K562 (cell line): ENCODE data around the gene ADSS2. TPM values are rescaled to one million over a fixed set of nuclear protein-coding genes. Genes with fewer than 3 reads are reported as not detected.

Source experiments
- ARNT ChIP-seq, 2 experiments: fragments of 450-650 bp; IDR thresholded peaks; 2 replicates each; pipeline ENCODE4 v1.6.1; 2016; ENCODE audit warnings: mild to moderate bottlenecking in 1 of 2
- ATF1 ChIP-seq, 2 experiments: fragments of 450-650 bp in 1 of 2; IDR thresholded peaks; 2 replicates each; pipeline ENCODE4 v1.6.1; 2016; ENCODE audit warnings: missing compliant biosample characterization in 1 of 2, missing genetic modification characterization in 1 of 2
- ATF7 ChIP-seq: fragments of 450-650 bp; IDR thresholded peaks from 2 replicates; pipeline ENCODE4 v1.7.1; 2014; ENCODE audit warnings: mild to moderate bottlenecking, moderate library complexity
- CTBP1 ChIP-seq: fragments of 450-650 bp; IDR thresholded peaks from 2 replicates; pipeline ENCODE4 v1.6.1; 2016; ENCODE audit warnings: borderline replicate concordance
- DMBX1 ChIP-seq: fragments of 250-450 bp; sonication (Bioruptor Pico); IDR thresholded peaks from 2 replicates; pipeline ENCODE4 v1.8.0; 2022; ENCODE audit warnings: inconsistent platforms, mild to moderate bottlenecking, moderate library complexity, borderline replicate concordance
- E2F3 ChIP-seq: fragments of 250-450 bp; sonication (Bioruptor Pico); IDR thresholded peaks from 2 replicates; pipeline ENCODE4 v1.4.0; 2020; ENCODE audit warnings: mild to moderate bottlenecking
- FOXM1 ChIP-seq, 2 experiments: fragments of 450-650 bp in 1 of 2; sonication (generic) in 1 of 2; formaldehyde crosslinking in 1 of 2; IDR thresholded peaks; 2 replicates each; pipeline versions ENCODE4 v1.6.1 to v1.9.0; 2017 to 2022; ENCODE audit warnings: low read depth in 2 of 2, mild to moderate bottlenecking in 2 of 2, missing genetic modification reagents in 1 of 2, moderate library complexity in 1 of 2
- FOXP4 ChIP-seq: sonication (generic); formaldehyde crosslinking; IDR thresholded peaks from 2 replicates; pipeline ENCODE4 v1.8.0; 2022; ENCODE audit warnings: mild to moderate bottlenecking, missing genetic modification reagents, borderline replicate concordance
- HDAC2 ChIP-seq: fragments of 450-650 bp; IDR thresholded peaks from 2 replicates; pipeline ENCODE4 v1.6.1; 2016; ENCODE audit warnings: mild to moderate bottlenecking
- HEY1 ChIP-seq: fragments of 250-450 bp; sonication (Bioruptor Pico); IDR thresholded peaks from 2 replicates; pipeline ENCODE4 v1.5.0; 2020; ENCODE audit warnings: mild to moderate bottlenecking, moderate library complexity, borderline replicate concordance
- KDM4B ChIP-seq, 2 experiments: fragments of 450-650 bp in 1 of 2; sonication (generic) in 1 of 2; IDR thresholded peaks; 2 replicates each; pipeline ENCODE4 v1.6.1; 2016 to 2017; ENCODE audit warnings: borderline replicate concordance in 2 of 2, antibody characterized with exemption in 1 of 2, low read depth in 1 of 2, mild to moderate bottlenecking in 1 of 2
- PBX2 ChIP-seq, 2 experiments: IDR thresholded peaks in 1 of 2; conservative IDR thresholded peaks in 1 of 2; 2 replicates each; pipeline ENCODE4 v1.6.1; 2016; ENCODE audit warnings: low read depth in 2 of 2, mild to moderate bottlenecking in 1 of 2, missing compliant biosample characterization in 1 of 2, missing genetic modification characterization in 1 of 2, moderate library complexity in 1 of 2
- RUNX1 ChIP-seq: sonication (generic); IDR thresholded peaks from 2 replicates; pipeline ENCODE4 v1.6.1; 2016; ENCODE audit warnings: antibody characterized with exemption, low read depth
- SRSF9 ChIP-seq: fragments of 200-400 bp; formaldehyde crosslinking; IDR thresholded peaks from 2 replicates; pipeline ENCODE4 v1.6.1; 2017; ENCODE audit warnings: low read depth, low read length, borderline replicate concordance
- TEAD4 ChIP-seq, 2 experiments: sonication (generic) in 1 of 2; formaldehyde crosslinking in 1 of 2; IDR thresholded peaks; 2 replicates each; pipeline versions ENCODE4 v1.6.1 to v1.8.0; 2012 to 2022; ENCODE audit warnings: borderline replicate concordance in 1 of 2, inconsistent platforms in 1 of 2, low read length in 1 of 2, mild to moderate bottlenecking in 1 of 2, missing genetic modification reagents in 1 of 2
- ZBTB5 ChIP-seq: fragments of 450-650 bp; IDR thresholded peaks from 2 replicates; pipeline ENCODE4 v1.6.1; 2017; ENCODE audit warnings: antibody characterized with exemption
- ZNF140 ChIP-seq: fragments of 250-450 bp; sonication (Bioruptor Pico); IDR thresholded peaks from 2 replicates; pipeline ENCODE4 v1.8.0; 2021; ENCODE audit warnings: moderate library complexity, mild to moderate bottlenecking, inconsistent platforms
- ZNF146 ChIP-seq: IDR thresholded peaks from one replicate; pipeline ENCODE4 v1.6.1; 2018; ENCODE audit warnings: missing compliant biosample characterization; ENCODE audit not compliant: unreplicated experiment
- ZNF707 ChIP-seq: fragments of 250-450 bp; sonication (Bioruptor Pico); conservative IDR thresholded peaks from 2 replicates; pipeline ENCODE4 v1.8.0; 2022; ENCODE audit warnings: inconsistent platforms, mild to moderate bottlenecking, moderate library complexity
- polyA plus RNA-seq, 8 experiments: library from polyadenylated mRNA; depleted of rRNA in 4 of 8; stranded (reverse) in 5 of 8; unstranded in 3 of 8; fragments of >200 nt; fragmentation: Nextera tagmentation in 2 of 8; fragmentation: Illumina TruSeq in 1 of 8; extraction: Ambion mirVana in 2 of 8; extraction: Trizol in 1 of 8; gene quantifications; 2 replicates each; pipeline versions ENCODE4 v1.2.1 to v1.2.3, GENCODE V29; 2011 to 2014; ENCODE audit warnings: inconsistent platforms in 1 of 8, missing spikeins in 1 of 8
- total RNA-seq, 7 experiments: library from RNA; depleted of rRNA in 6 of 7; stranded (reverse); fragments of >200 nt in 6 of 7; fragmentation: Illumina TruSeq in 2 of 7; extraction: Trizol in 2 of 7; gene quantifications; 2 replicates each; pipeline versions ENCODE4 v1.2.1 to v1.2.3, GENCODE V29; 2011 to 2021; ENCODE audit warnings: low replicate concordance in 1 of 7

The ADSS2 gene
- total and polyA plus RNA-seq, 9 of the 15 experiments (the other 6 are each of a cell fraction or from before 2014, with no cell fraction given) = 8.8 to 63.8 (median 59.4) TPM

- TF ChIP-seq FOXP4 (CRISPR knock-in tag) (0 out of 2 replicates have a peak, but pooled peaks have one; percentile 16), ZNF140 (CRISPR knock-in tag) (no peak), ARNT (IDR thresholded peaks at IDR 0.05) (peak; percentile 25 to 85), ATF7 (peak; percentile 80), KDM4B (IDR thresholded peaks at IDR 0.05; ENCODE audit: borderline replicate concordance in 2 of 2, low read depth in 1 of 2) (no peak), FOXM1 (IDR thresholded peaks at IDR 0.05; ENCODE audit: low read depth) (peak; percentile 55; the same call in 1 of the 2 replicates), FOXM1 (CRISPR knock-in tag; IDR thresholded peaks at IDR 0.05; ENCODE audit: low read depth) (no peak), TEAD4 (IDR thresholded peaks at IDR 0.05; ENCODE audit: low read length) (peak; percentile 80), TEAD4 (CRISPR knock-in tag; IDR thresholded peaks at IDR 0.05; ENCODE audit: borderline replicate concordance) (no peak), RUNX1 (no peak), E2F3 (CRISPR knock-in tag) (no peak), HDAC2 (peak; percentile 81), HEY1 (0 out of 2 replicates have a peak, but pooled peaks have one; percentile 18), SRSF9 (no peak), ATF1 (CRISPR knock-in tag; IDR thresholded peaks at IDR 0.05) (no peak), ATF1 (tag; IDR thresholded peaks at IDR 0.05) (peak; percentile 85), ZNF146 (no peak), ZBTB5 (no peak), CTBP1 (peak; percentile 74), ZNF707 (0 out of 2 replicates have a peak, but pooled peaks have one; percentile 8), DMBX1 (CRISPR knock-in tag) (peak; percentile 81), PBX2 (CRISPR knock-in tag; IDR thresholded peaks at IDR 0.05; ENCODE audit: low read depth) (0 out of 2 replicates have a peak, but pooled peaks have one; percentile 14), PBX2 (tag; conservative IDR thresholded peaks at IDR 0.05; ENCODE audit: low read depth) (peak; percentile 70)
Measured at GRCh38 chr1:244393604-244394176, 58.0 kb downstream of the ADSS2 start (continued).
